Ureter (tissue), 1 donor: ENCODE data around the gene SNAPC1. TPM values are rescaled to one million over a fixed set of nuclear protein-coding genes. Genes with fewer than 3 reads are reported as not detected.
"Not testable (repeated sequence)": the region's sequence is repeated elsewhere in the genome, so short reads cannot be mapped to it uniquely, and the experiment has no call there.

Source experiments
- DNase-seq: peaks from one replicate; pipeline ENCODE4 v3.0.0-alpha.2; 2020; ENCODE audit warnings: low spot score
- total RNA-seq: library from RNA; stranded (reverse); gene quantifications from one replicate; pipeline ENCODE4 v1.2.4, GENCODE V29; 2023
- donor health status: DM: yes; HTN: yes; CAD: no.

The SNAPC1 gene
- total RNA-seq = 8.9 TPM

- DNase-seq = peak; percentile 97
Observed at GRCh38 chr14:61761959-61762786, at the start of gene SNAPC1. Gene SNAPC1, plus strand, starts transcription at chr14:61762420. Its CDS starts 41 bp downstream, at chr14:61762461.

GRCh38 chr14:61713724-61714437, 48.3 kb upstream of the SNAPC1 start:
- DNase-seq = no peak

GRCh38 chr14:61716956-61717355, 45.3 kb upstream of the SNAPC1 start:
- DNase-seq = no peak

- DNase-seq = no peak
Observed at GRCh38 chr14:61718039-61718438, 44.2 kb upstream of the SNAPC1 start.

- no peak for DNase-seq
Observed at GRCh38 chr14:61719344-61720293, 42.6 kb upstream of the SNAPC1 start.

GRCh38 chr14:61720294-61720661, 41.9 kb upstream of the SNAPC1 start:
- DNase-seq = no peak

GRCh38 chr14:61720741-61721140, 41.5 kb upstream of the SNAPC1 start:
- no peak for DNase-seq

GRCh38 chr14:61724133-61724532, 38.1 kb upstream of the SNAPC1 start:
- DNase-seq = no peak

GRCh38 chr14:61726778-61727658, 35.2 kb upstream of the SNAPC1 start:
- no peak for DNase-seq

GRCh38 chr14:61730756-61731373, 31.4 kb upstream of the SNAPC1 start:
- DNase-seq = no peak

GRCh38 chr14:61733972-61734371, 28.2 kb upstream of the SNAPC1 start:
- no peak for DNase-seq

- no peak for DNase-seq
Observed at GRCh38 chr14:61736751-61737150, 25.5 kb upstream of the SNAPC1 start.

- no peak for DNase-seq
Observed at GRCh38 chr14:61737915-61738314, 24.3 kb upstream of the SNAPC1 start.

- no peak for DNase-seq
Observed at GRCh38 chr14:61739133-61739532, 23.1 kb upstream of the SNAPC1 start.

GRCh38 chr14:61742371-61742770, 19.8 kb upstream of the SNAPC1 start:
- DNase-seq = no peak

GRCh38 chr14:61744238-61744637, 18.0 kb upstream of the SNAPC1 start:
- no peak for DNase-seq

GRCh38 chr14:61746346-61746745, 15.9 kb upstream of the SNAPC1 start:
- not testable (repeated sequence) for DNase-seq

GRCh38 chr14:61746881-61747280, 15.3 kb upstream of the SNAPC1 start:
- no peak for DNase-seq

GRCh38 chr14:61747342-61747741, 14.9 kb upstream of the SNAPC1 start:
- no peak for DNase-seq

- no peak for DNase-seq
Observed at GRCh38 chr14:61749264-61749663, 13.0 kb upstream of the SNAPC1 start.

- no peak for DNase-seq
Observed at GRCh38 chr14:61749867-61750266, 12.4 kb upstream of the SNAPC1 start.
